Kidney (tissue), 14 donors: ENCODE measurements around the gene INTS13. TPM values are rescaled to one million over a fixed set of nuclear protein-coding genes. Genes with fewer than 3 reads are reported as not detected.

Source experiments
- DNase-seq, 5 donors: peaks; one replicate each; pipeline ENCODE4 v3.0.0-alpha.2; 2013 to 2020
- FAIRE-seq: peaks from 2 replicates; lab custom pipeline; 2012; peaks lifted over from hg19 to GRCh38; lab: Jason Lieb, UNC
- H3K27ac ChIP-seq, 2 donors: one replicate each; pipeline ENCODE4 v1.7.0; 2013; ENCODE audit warnings: low read depth in 2 of 2, low read length in 2 of 2, inconsistent platforms in 1 of 2
- H3K27me3 ChIP-seq: one replicate; pipeline ENCODE4 v1.7.1; 2013; ENCODE audit warnings: low read length, inconsistent platforms; ENCODE audit not compliant: control insufficient read depth, insufficient read depth
- H3K36me3 ChIP-seq, 3 donors: one replicate each; pipeline versions ENCODE4 v1.7.0 to v1.7.1; 2013; ENCODE audit warnings: low read length in 3 of 3, control low read depth in 1 of 3, inconsistent platforms in 1 of 3; ENCODE audit not compliant: insufficient read depth in 3 of 3, control insufficient read depth in 2 of 3
- H3K4me1 ChIP-seq, 3 donors: one replicate each; pipeline versions ENCODE4 v1.7.0 to v1.7.1; 2013; ENCODE audit warnings: low read length in 3 of 3, inconsistent platforms in 1 of 3, low read depth in 1 of 3; ENCODE audit not compliant: control insufficient read depth in 2 of 3, insufficient read depth in 2 of 3
- H3K4me3 ChIP-seq, 3 donors: one replicate each; pipeline versions ENCODE4 v1.7.0 to v1.8.1; 2013; ENCODE audit warnings: low read length in 3 of 3, control low read depth in 1 of 3, inconsistent platforms in 1 of 3
- H3K9ac ChIP-seq, 3 donors: one replicate each; pipeline versions ENCODE4 v1.7.0 to v1.7.1; 2013; ENCODE audit warnings: low read length in 3 of 3, control low read depth in 1 of 3, inconsistent platforms in 1 of 3
- H3K9me3 ChIP-seq, 3 donors: one replicate each; pipeline versions ENCODE4 v1.7.0 to v1.7.1; 2013; ENCODE audit warnings: low read length in 3 of 3, control low read depth in 1 of 3, inconsistent platforms in 1 of 3; ENCODE audit not compliant: control insufficient read depth in 2 of 3, insufficient read depth in 1 of 3
- CTCF ChIP-seq: IDR thresholded peaks from 3 replicates; pipeline ENCODE4 v1.5.1; 2012; ENCODE audit warnings: mild to moderate bottlenecking, moderate library complexity, borderline replicate concordance; ENCODE audit not compliant: insufficient read depth; ENCODE audit errors: extremely low read depth
- intact Hi-C: fragments of 100-400 bp; cut with DNase I; formaldehyde crosslinking; loops from one replicate; pipeline ENCODE4 v1.11.1; 2022
- polyA plus RNA-seq: library from polyadenylated mRNA; stranded (reverse); fragments of 350-450 nt; fragmentation: Illumina TruSeq; extraction: RNeasy Lipid Tissue Mini Kit (QIAGEN cat#74804); gene quantifications from one replicate; pipeline ENCODE4 v1.2.3, GENCODE V29; 2014; ENCODE audit warnings: low read depth, low replicate concordance; ENCODE audit not compliant: insufficient read depth
- total RNA-seq: library from RNA; stranded (reverse); fragmentation: NEBNext Ultra II Directional; extraction: Animal tissue kit (Norgen Biotek cat#: 25700); gene quantifications from one replicate; pipeline ENCODE4 v1.2.1, GENCODE V29; 2021
- donor health status: control.
- donor health status: control.
- donor health status: control.
- donor health status: control.
- donor health status: control.
- donor health status: DM: yes; HTN: yes; CAD: no.
- donor health status: Normal renal cell carcinoma (clear cell type).

Gene INTS13
- total and polyA plus RNA-seq, 2 donors from 2014 or later, result 11.6 to 17.2 TPM

GRCh38 chr12:26874501-26875296 lies 63.1 kb downstream of the INTS13 start:
- Histone ChIP-seq H3K9me3 (no peaks in the 10 kb centered on the region), H3K4me3 (no peak overlapping the region), H3K9ac (no peak overlapping the region), H3K27ac (no peak overlapping the region), H3K4me1 (peaks cover 0 to 8% (median 6%) of the 10 kb centered on the region in 3 donors), H3K27me3 (no peaks in the 10 kb centered on the region), H3K36me3 (no peaks in the 10 kb centered on the region)
- intact Hi-C loops, result no loop called here
- FAIRE-seq (no peak), DNase-seq (peak in 2 of 5 donors; percentile 33 to 65)
- TF ChIP-seq CTCF, result no peak

GRCh38 chr12:26872625-26873024 lies 65.2 kb downstream of the INTS13 start:
- no peaks in the 10 kb centered on the region for H3K27me3 ChIP-seq
- DNase-seq (no peak), FAIRE-seq (no peak)
- no peaks in the 10 kb centered on the region for H3K9me3 ChIP-seq
- H3K27ac ChIP-seq, result no peak overlapping the region
- TF ChIP-seq CTCF, result no peak
- no peaks in the 10 kb centered on the region for H3K36me3 ChIP-seq
- no peak overlapping the region for H3K9ac ChIP-seq
- intact Hi-C loops, result no loop called here
- peaks cover 0 to 5% (median 0%) of the 10 kb centered on the region in 3 donors for H3K4me1 ChIP-seq
- H3K4me3 ChIP-seq, result no peak overlapping the region

DNA sequence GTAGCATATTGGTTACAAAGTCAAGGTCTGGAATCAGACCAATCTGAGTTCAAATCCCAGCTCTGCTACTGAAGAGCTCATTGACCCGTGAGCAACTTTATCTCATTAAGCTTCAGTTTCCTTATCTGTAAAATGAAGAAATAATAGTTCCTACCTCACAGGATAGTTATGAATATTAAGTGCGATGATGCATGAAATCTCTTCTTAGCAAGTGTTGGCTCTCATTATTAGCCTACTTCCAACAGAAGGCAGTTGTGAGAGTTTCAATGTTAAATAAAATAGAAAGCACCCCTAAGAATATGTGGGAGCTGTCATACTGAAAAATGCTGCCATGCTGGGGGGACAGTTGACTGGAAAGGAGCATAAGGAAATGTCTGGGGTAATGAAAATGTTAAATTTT lies 65.8 kb downstream of the INTS13 start:
- Histone ChIP-seq H3K27ac (no peak overlapping the region), H3K4me1 (peaks cover 0 to 5% (median 0%) of the 10 kb centered on the region in 3 donors), H3K36me3 (no peaks in the 10 kb centered on the region), H3K4me3 (no peak overlapping the region), H3K9ac (no peak overlapping the region), H3K9me3 (no peaks in the 10 kb centered on the region), H3K27me3 (no peaks in the 10 kb centered on the region)
- DNase-seq (no peak), FAIRE-seq (no peak)
- TF ChIP-seq CTCF, result no peak
- intact Hi-C loops, result no loop called here
